DMS53 (cell line): ENCODE measurements around the gene CAMK1G.

ENCODE experiments used
- DNase-seq: peaks from one replicate; lab custom pipeline; 2025; lab: John Stamatoyannopoulos, UW

CAMK1G gene

GRCh38 chr1:209600541-209600940 is 17.0 kb downstream of the CAMK1G start:
- no peak for DNase-seq

DNA sequence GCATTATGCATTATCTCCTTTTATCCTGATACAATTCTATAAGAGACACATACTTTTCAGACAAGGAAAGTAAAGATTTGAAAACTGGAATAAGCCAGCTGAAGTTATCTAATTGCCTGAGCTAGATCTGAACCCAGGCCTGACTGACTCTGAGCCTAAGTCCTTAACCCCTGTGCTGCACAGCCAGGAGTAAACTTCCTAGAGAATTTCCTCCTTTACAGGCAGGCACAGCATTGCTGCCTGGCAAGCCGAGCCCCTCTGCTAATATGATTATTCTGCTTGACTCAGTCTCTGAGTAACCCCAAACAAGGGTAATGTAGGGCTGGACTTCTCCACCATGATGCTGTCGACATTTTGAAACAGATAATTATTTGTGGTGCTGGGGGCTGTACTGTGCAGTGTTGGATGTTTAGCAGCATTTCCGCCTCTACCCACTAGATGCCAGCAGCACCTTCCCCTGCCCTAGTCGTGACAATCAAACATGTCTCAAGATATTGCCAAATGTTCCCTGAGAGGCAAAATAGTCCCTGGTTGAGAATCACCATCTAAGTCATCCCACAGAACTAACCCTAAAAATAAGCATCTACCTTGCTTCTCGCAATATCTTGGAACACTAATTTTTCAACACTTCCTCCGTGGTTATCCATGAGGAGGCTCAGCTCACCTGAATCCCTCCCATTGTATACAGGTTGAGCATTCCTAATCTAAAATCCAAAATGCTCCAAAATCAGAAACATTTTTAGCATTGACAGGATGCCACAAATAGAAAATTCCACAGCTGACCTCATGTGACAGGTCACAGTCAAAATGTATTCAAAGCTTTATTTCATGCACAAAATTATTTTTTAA is 18.5 kb downstream of the CAMK1G start:
- peak; percentile 74 for DNase-seq

DNA sequence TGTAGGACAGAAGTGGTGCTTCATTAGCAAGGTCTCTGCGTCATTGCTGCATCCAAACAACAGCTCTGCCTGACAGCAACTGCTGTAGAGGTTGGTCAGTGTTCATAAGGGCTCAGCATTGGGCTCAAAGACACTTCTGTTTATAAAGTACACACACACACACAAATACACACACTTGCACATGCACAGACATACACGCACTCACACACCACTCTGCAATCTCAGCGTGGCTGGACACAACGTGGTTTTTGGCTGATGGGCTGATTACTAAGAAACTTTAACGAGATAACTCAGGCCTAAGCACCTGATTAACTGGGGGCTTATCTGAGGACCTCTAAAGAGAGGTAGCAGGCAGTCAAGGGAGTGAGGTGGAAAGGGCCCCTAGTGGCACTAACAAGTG is 20.4 kb downstream of the CAMK1G start:
- DNase-seq, result no peak

DNA sequence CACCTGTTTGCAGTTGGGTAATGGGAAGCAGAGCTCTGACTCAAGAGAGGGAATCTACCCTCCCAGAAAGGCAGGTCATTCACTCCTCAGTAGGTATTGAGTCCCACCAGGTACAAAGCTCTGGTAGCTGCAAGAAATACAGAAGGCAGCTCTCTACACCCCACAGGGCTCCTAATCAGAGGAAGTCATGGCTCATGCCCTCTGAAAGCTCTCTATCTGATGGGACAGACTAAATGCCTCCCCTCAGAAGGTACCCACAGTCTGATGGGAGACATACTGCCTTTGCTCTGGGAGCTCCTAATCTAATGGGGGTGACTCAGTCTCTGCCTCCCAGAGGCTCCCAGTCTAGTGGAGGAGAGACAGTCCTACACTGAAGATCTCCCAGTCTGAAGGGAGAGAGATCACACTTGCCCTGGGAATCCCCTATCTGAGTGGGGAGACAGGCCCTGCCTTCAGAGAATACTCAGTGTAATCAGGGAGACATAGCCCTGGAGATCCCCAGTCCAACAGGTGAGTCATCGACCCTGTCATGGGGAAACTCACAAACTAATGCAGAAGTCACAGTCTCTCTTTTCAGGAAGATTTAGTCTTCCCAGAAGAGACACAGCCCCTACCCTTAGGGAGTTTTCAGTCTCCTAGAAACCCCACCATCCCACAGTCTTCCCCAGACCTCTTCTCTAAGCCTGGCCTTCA is 23.7 kb downstream of the CAMK1G start:
- peak; percentile 65 for DNase-seq

DNA sequence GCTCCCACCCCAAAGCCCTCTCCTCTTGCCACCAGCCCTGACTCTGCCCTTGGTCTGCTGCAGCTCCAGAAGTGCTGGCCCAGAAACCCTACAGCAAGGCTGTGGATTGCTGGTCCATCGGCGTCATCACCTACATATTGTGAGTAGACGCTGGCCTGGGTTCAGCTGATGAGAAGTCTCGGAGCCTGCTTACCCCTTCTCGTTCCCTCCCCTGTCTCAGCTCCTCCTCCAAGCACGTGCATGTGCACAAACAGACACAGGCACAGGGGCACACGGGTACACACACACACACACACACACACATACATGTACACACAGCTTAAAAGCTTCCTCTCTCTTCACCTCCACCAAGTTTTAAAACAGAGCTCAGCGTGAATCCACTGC is 24.3 kb downstream of the CAMK1G start:
- no peak for DNase-seq

DNA sequence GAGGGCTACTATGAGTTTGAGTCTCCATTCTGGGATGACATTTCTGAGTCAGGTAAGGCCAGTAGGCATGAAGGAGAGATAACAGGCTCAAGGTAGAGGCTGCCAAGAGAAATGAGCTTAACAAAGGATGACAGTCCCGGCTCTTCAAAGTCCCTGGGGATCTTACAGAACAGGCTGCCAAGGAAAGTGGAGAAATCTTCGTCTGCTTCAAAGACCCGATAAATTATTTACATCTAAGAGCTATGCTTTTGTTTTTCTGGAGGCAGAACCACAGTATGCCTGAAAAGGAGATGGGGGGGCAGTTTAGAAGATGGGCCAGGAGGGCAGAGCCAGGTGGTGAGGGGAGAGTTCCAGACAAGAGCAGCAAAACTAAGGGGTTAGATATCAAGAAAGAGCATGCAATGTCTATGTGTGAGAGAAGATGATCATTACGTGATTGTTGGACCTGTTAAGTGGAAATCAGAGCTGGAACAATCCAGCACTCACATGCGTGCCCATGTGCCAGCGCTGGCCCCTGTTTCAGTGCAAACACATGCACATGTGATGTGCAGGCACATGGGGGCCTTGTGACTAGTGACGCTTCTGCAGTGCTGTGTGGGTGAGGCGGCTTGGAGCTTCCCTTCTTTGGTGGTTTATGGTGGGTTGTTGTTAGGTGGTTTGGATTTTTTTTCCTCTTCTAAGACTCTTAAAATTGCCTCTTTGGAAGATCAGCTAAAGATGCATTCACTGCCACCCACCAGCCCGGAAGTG is 25.7 kb downstream of the CAMK1G start:
- DNase-seq, result no peak

DNA sequence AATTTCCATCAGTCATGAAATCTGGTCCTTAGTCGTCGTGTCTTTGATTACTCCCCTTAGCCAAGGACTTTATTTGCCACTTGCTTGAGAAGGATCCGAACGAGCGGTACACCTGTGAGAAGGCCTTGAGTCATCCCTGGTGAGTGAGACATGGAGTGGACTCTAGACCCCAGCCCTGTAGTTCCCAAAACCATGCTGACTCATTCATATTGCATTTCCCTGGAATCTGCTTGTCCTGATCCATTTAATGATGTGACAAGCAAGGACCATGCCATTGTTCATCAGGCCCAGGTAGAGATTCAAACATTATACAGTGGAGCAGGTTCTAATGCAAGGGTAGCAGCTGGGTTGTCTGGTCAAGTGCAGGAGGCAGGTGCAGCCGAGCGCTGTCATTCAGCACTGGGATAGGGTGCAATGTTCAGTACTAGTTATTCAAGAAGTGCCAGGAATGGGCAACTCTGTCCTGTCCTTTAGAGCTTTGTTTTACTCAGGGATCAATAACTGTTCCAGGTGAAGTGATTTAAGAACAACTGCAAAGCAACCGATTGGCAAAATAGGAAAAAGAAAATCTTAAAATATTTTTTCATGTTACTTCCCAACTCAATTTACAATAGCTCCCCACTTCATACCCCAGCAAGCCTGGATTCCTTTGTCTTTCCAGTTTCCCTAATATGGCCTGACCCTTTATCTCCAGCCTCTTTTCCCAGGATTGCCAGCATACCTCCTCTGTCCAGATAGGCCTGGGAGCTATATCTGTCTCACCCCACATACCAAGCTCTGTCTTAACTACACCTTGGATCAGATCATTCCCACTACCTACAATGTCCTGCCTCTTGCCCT is 26.5 kb downstream of the CAMK1G start:
- DNase-seq, result peak; percentile 35

DNA sequence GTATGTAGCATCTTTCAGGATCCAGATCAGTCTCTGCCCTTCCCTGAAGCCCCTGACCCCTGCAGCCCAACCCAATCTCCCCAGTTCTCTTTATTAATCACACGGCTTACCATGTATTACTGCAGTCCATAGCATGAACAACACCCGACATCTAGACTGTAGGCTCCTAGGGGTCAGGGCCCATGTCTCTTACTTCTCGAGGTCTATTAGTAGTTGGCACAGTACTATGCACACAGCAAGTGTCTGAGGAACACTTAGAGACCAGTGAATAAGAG is 27.1 kb downstream of the CAMK1G start:
- DNase-seq, result no peak

GRCh38 chr1:209611771-209612570 is 28.5 kb downstream of the CAMK1G start:
- DNase-seq, result no peak

DNA sequence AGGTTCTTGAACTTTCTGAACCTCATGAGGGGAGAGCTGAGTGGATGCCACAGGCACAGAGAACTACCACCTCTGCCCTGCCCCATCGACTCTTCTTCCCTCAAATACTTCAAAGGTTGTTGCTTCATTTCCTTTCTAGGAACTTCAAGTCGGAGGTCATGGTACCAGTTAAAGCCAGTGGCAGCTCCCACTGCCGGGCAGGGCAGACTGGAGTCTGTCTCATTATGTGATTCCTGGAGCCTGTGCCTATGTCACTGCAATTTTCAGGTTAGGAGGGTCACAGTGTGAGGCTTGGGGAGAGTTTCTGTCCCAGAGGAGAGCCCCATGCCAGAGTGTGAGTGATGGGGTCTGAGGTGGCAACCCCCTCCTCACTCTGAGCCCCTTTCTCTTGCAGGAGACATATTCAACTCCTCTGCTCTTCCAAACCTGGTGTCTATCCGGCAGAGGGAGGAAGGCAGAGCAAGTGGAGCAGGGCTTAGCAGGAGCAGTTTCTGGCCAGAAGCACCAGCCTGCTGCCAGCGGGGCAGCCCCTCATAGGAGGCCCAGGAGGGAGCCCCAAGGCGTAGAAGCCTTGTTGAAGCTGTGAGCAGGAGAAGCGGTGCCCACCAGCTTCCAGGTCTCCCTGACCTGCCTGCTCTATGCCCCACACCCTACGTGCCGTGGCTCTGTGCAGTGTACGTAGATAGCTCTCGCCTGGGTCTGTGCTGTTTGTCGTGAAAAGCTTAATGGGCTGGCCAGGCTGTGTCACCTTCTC is 29.3 kb downstream of the CAMK1G start:
- no peak for DNase-seq

DNA sequence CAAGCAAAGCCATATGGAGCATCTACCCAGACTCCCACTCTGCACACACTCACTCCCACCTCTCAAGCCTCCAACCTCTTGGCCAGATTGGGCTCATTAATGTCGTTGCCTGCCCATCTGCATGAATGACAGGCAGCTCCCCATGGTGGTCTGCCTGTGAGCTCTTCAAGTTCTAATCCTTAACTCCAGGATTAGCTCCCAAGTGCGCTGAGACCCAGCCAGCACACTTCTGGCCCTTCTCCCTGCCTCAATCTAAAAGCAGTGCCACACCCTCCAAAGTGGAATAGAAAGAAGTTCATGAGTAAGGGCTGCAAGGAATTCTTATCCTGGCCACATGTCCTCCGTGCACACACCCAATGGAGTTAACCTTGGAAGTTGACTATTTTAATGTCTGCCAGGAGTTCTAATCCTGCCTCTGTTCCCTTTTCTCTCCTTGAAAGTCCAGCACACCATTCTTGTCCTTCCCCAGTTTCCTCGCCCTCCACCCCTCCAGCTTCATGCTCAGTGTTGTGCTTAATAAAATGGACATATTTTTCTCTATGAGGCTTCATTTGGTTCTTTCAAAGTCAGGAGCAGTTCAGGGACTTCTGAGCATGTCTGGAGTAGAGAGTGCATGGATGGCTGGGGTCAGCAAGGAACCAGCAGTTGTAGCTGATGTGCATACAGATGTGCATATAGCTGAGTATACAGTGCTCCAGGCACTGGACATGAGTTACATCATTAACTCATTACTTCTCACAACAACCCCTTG is 30.1 kb downstream of the CAMK1G start:
- no peak for DNase-seq

GRCh38 chr1:209614151-209614420 is 30.6 kb downstream of the CAMK1G start:
- no peak for DNase-seq

DNA sequence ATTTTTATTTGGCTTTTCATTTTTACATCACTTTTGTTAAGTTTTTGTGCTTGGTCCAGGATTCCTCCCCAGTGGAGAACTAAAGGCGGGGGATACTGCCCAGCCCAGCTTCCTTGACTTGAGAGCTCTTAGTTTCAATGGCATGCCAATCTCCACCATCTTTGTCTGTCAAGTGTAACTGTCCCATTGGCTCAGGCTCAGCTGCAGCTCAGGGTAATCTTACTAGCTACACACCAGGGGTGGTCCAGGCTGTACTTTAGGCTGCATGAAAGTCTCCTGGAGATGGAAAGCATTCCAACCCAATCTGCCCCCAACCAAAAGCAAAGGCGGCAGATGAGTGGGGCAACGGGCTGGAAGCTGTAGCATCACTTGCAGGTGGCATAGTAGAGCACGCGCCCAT is 31.4 kb downstream of the CAMK1G start:
- no peak for DNase-seq

DNA sequence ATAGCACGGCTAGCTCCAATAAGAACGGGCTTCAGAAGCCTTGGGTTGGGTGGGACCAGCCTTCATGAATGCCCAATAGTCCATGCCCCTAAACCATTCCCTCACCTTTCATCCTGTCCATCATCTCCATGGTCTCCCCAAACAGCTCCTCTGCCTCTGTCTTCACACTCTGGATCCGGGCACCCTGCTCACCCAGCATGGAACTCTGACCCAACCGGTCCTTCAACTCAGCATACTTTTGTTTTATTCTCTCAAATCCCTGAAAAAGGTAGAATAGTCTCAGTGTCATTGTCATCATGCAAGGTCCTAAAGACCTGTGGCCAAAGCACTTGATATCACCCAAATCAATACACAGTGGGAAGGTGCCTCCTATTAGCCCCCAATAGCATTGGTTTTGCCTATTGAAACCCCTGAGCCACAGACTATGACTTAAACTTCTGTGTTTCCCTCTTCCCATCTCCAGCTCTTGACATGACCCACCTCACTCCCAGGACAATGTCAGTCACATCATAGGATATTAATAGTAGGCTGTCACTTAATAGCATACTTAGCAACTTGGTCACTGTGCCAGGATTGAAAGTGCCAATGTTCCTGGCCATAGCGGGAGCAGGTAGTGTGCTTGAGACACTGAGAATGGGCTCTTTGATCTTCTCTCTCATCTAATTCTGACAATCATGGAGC is 33.0 kb downstream of the CAMK1G start:
- no peak for DNase-seq

GRCh38 chr1:209617047-209617673 is 33.6 kb downstream of the CAMK1G start:
- no peak for DNase-seq

DNA sequence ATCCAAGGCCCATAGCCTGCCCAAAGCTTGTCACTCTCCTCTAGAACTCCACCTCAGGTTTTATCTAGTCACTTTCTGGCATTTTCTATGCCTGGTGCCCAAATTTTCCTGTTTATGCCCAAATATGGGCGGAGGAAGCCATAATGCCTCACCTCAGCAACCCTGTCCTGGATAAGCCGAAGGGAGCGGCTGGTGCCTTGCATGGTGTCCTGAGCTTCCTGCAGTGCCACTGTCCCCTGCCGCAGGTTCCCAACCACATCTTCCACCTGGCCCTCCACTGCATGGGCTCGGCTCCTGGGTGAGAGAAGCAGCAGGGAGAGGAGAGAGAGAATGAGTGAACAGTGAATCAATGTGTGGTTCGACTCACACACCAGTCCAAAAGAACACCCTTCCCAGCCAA is 34.2 kb downstream of the CAMK1G start:
- DNase-seq, result no peak

- no peak for DNase-seq
Observed at GRCh38 chr1:209618291-209618690, 34.8 kb downstream of the CAMK1G start.

DNA sequence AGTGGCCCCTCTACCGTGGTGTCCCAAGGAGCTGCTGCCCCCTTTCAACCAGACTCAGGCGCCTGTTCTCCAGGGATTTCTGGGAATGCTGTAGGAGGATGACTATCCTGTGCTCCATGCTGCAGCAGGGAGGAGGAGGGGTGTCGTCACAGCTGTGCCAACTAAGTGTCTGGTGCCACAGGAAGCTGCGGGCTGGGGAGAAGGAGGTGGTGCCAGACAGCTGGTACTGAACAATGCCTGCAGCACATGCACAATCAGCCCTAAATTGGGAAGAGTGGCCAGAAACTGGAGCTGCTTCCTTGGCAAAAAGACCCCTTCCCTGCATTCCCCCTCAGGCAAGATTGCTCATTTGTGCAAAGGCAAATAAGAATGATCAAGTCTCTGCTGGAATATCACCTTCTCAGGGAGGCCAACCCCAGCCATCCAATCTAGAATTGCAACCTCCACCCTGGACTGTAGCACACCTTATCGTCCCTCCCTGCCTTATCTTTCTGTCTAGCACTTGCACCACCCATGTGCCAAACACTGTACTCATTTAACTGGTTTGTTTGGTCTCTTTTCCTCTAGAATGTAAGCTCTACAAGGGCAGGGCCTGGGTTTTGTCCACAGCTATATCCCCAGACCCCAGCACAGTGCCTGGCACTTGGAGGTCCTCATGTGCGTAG is 35.4 kb downstream of the CAMK1G start:
- no peak for DNase-seq
